Panc1 (cell line): ENCODE data around the gene IZUMO4. TPM values are rescaled to one million over a fixed set of nuclear protein-coding genes. Genes with fewer than 3 reads are reported as not detected.

Experiments used
- ATAC-seq: fragments of 200-7000 bp; cut with Tn5 transposase; 2 replicates; pipeline ENCODE4 v1.9.1; 2020; ENCODE audit warnings: mild to moderate bottlenecking, moderate library complexity
- BruUV-seq: library from RNA; stranded (reverse); fragments of 400-500 nt; replicated peaks from 2 replicates; lab custom pipeline; 2021; lab: Mats Ljungman, UMichigan
- CTCF ChIA-PET: fragments of 300-600 bp; sonication (Branson Sonifier 250); formaldehyde crosslinking; loops from one replicate; lab custom pipeline; 2022; ENCODE audit warnings: antibody characterized with exemption; lab: Charles Lee
- POLR2A ChIA-PET: fragments of 300-600 bp; sonication (Branson Sonifier 250); formaldehyde crosslinking; loops from one replicate; lab custom pipeline; 2022; ENCODE audit warnings: antibody characterized with exemption; lab: Charles Lee
- DNase-seq: peaks from one replicate; pipeline ENCODE4 v3.0.0-alpha.2; 2010; ENCODE audit warnings: low read depth, low spot score
- H3K27ac ChIP-seq: 2 replicates; pipeline ENCODE4 v1.5.1; 2011; ENCODE audit warnings: mild to moderate bottlenecking, low read length, inconsistent platforms
- H3K27me3 ChIP-seq: fragments of 200-500 bp; sonication (Bioruptor generic); 2 replicates; pipeline ENCODE4 v1.6.0; 2014; ENCODE audit warnings: low read length, inconsistent platforms; ENCODE audit not compliant: control insufficient read depth, insufficient read depth
- H3K36me3 ChIP-seq: fragments of 200-500 bp; sonication (Bioruptor generic); 2 replicates; pipeline ENCODE4 v1.5.1; 2014; ENCODE audit warnings: inconsistent platforms, mild to moderate bottlenecking, low read length, moderate library complexity; ENCODE audit not compliant: control insufficient read depth, insufficient read depth
- H3K4me1 ChIP-seq: 2 replicates; pipeline ENCODE4 v1.5.1; 2011; ENCODE audit warnings: inconsistent platforms, mild to moderate bottlenecking, low read length, moderate library complexity; ENCODE audit not compliant: control insufficient read depth, insufficient read depth
- H3K4me3 ChIP-seq, 2 experiments: 2 replicates each; pipeline ENCODE4 v1.5.1; 2011 to 2012; ENCODE audit warnings: low read depth in 2 of 2, low read length in 2 of 2, mild to moderate bottlenecking in 2 of 2, inconsistent platforms in 1 of 2, moderate library complexity in 1 of 2
- H3K9me3 ChIP-seq: fragments of 200-500 bp; sonication (Bioruptor generic); 2 replicates; pipeline ENCODE4 v1.5.1; 2014; ENCODE audit warnings: low read depth, mild to moderate bottlenecking, inconsistent platforms, low read length, moderate library complexity; ENCODE audit not compliant: control insufficient read depth, insufficient read depth
- POLR2AphosphoS5 ChIP-seq: IDR thresholded peaks from 2 replicates; pipeline ENCODE4 v1.6.1; 2012; ENCODE audit warnings: mild to moderate bottlenecking, low read depth, low read length, moderate library complexity
- REST ChIP-seq, 2 experiments: IDR thresholded peaks; 2 replicates each; pipeline ENCODE4 v1.6.1; 2011 to 2012; ENCODE audit warnings: low read depth in 2 of 2, control low read depth in 1 of 2, low read length in 1 of 2, mild to moderate bottlenecking in 1 of 2, moderate library complexity in 1 of 2; ENCODE audit not compliant: insufficient read depth in 1 of 2
- SIN3A ChIP-seq: IDR thresholded peaks from 2 replicates; pipeline ENCODE4 v1.6.1; 2012; ENCODE audit warnings: low read depth, mild to moderate bottlenecking, low read length, moderate library complexity, borderline replicate concordance; ENCODE audit not compliant: insufficient read depth
- TCF7L2 ChIP-seq: IDR thresholded peaks from 2 replicates; pipeline ENCODE4 v1.6.1; 2011; ENCODE audit warnings: mild to moderate bottlenecking, low read depth, low read length, inconsistent platforms
- in situ Hi-C: cut with HindIII; loops from 2 replicates; pipeline ENCODE4 v1.10.0; 2016; ENCODE audit warnings: low sequenced_read_pairs, low pct_unique_long_range_greater_than_20kb
- intact Hi-C: fragments of 100-400 bp; cut with micrococcal nuclease; formaldehyde crosslinking; loops from one replicate; pipeline ENCODE4 v1.10.0; 2022; ENCODE audit not compliant: unreplicated experiment
- total RNA-seq: library from RNA; stranded (reverse); gene quantifications from one replicate; pipeline ENCODE4 v1.2.1, GENCODE V29; 2021; ENCODE audit not compliant: unreplicated experiment
- TF ChIP-seq, protein P1 (sequence below): fragments of 450-650 bp; IDR thresholded peaks from 2 replicates; pipeline ENCODE4 v1.5.1; 2017; ENCODE audit warnings: mild to moderate bottlenecking

Gene IZUMO4
- total RNA-seq, 1 experiment from 2014 or later: 5.4 TPM

GRCh38 chr19:2108251-2109016 is 11.7 kb downstream of the IZUMO4 start:
- Histone ChIP-seq H3K4me1 (no peaks in the 10 kb centered on the region), H3K4me3 (no peak overlapping the region), H3K27me3 (no peaks in the 10 kb centered on the region), H3K36me3 (no peaks in the 10 kb centered on the region; the same call in 1 of the 2 replicates), H3K9me3 (no peaks in the 10 kb centered on the region), H3K27ac (no peak overlapping the region)
- no TSS peak for BruUV-seq
- ATAC-seq (no peak), DNase-seq (no peak)
- in situ Hi-C loops (no loop called here), intact Hi-C loops (no loop called here)
- ChIA-PET CTCF (no interaction called here), POLR2A (no interaction called here)
- TF ChIP-seq, protein P1, sequence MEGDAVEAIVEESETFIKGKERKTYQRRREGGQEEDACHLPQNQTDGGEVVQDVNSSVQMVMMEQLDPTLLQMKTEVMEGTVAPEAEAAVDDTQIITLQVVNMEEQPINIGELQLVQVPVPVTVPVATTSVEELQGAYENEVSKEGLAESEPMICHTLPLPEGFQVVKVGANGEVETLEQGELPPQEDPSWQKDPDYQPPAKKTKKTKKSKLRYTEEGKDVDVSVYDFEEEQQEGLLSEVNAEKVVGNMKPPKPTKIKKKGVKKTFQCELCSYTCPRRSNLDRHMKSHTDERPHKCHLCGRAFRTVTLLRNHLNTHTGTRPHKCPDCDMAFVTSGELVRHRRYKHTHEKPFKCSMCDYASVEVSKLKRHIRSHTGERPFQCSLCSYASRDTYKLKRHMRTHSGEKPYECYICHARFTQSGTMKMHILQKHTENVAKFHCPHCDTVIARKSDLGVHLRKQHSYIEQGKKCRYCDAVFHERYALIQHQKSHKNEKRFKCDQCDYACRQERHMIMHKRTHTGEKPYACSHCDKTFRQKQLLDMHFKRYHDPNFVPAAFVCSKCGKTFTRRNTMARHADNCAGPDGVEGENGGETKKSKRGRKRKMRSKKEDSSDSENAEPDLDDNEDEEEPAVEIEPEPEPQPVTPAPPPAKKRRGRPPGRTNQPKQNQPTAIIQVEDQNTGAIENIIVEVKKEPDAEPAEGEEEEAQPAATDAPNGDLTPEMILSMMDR: no peak
- no peak for TF ChIP-seq REST (IDR thresholded peaks at IDR 0.05; ENCODE audit: insufficient read depth in 1 of 2, low read depth in 2 of 2, low read length in 1 of 2)
- TF ChIP-seq POLR2AphosphoS5: no peak
- no peak for TF ChIP-seq SIN3A
- no peak for TF ChIP-seq TCF7L2

DNA sequence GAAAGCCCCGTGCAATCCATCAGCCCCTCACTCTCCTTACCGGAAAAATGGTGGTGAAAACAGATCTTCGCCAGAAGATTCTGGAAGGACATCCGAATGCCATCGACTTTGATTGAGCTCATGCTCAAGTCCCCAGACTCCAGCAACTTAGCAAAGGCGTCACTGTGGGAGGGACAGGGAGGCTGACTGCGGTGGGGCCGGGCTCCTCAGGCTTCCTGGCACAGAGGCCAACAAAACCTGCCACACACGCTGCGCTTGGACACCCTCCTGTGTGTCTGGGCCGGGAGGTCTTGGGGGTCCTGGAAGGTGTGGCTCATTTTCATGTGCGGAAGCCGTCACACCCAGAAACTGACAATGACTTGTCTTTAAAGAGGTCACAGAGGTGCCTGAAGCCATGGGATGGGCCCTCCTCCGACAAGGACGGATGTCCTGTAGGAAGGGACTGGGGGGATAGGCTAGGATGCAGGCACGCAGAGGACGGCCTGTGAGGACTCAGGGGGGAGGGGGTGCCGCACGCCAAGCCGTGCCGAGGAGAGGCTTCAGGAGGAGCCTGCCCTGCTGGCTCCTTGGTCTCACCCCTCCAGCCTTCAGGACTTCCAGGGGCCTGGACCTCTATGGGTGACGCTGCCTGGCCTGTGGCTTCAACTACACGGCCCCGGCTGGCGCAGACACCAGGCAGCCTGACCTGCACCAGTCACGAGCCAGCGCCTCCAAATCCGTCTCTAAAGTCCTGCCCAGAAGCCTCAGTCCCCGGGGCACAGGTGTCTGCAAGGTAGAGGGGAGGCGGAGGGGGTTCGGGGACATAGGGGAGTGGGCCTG is 12.5 kb downstream of the IZUMO4 start:
- no TSS peak for BruUV-seq
- H3K4me1 ChIP-seq: no peaks in the 10 kb centered on the region
- H3K27me3 ChIP-seq: no peaks in the 10 kb centered on the region
- ATAC-seq (no peak), DNase-seq (no peak)
- H3K4me3 ChIP-seq: no peak overlapping the region
- POLR2A ChIA-PET: no interaction called here
- H3K27ac ChIP-seq: no peak overlapping the region
- no peak for TF ChIP-seq TCF7L2
- intact Hi-C loops (no loop called here), in situ Hi-C loops (no loop called here)
- no peaks in the 10 kb centered on the region; the same call in 1 of the 2 replicates for H3K36me3 ChIP-seq
- CTCF ChIA-PET: interaction anchor here (0.6 kb wide), 1 partner anchor 118 kb away, joined by 3 read pairs; no protein-coding TSS in a partner anchor
- H3K9me3 ChIP-seq: no peaks in the 10 kb centered on the region
